Measurements from ENCODE around the gene STXBP6.

GRCh38 chr14:24897793-24898192 lies 152.2 kb downstream of the STXBP6 start:
- no peak for TF ChIP-seq KLF9 (tag by site-specific recombination; IDR thresholded peaks at IDR 0.05; ENCODE audit: low read depth)
- no peak for TF ChIP-seq BCL11A (tag by site-specific recombination; IDR thresholded peaks at IDR 0.05; ENCODE audit: low read depth)
- TF ChIP-seq, protein P1, sequence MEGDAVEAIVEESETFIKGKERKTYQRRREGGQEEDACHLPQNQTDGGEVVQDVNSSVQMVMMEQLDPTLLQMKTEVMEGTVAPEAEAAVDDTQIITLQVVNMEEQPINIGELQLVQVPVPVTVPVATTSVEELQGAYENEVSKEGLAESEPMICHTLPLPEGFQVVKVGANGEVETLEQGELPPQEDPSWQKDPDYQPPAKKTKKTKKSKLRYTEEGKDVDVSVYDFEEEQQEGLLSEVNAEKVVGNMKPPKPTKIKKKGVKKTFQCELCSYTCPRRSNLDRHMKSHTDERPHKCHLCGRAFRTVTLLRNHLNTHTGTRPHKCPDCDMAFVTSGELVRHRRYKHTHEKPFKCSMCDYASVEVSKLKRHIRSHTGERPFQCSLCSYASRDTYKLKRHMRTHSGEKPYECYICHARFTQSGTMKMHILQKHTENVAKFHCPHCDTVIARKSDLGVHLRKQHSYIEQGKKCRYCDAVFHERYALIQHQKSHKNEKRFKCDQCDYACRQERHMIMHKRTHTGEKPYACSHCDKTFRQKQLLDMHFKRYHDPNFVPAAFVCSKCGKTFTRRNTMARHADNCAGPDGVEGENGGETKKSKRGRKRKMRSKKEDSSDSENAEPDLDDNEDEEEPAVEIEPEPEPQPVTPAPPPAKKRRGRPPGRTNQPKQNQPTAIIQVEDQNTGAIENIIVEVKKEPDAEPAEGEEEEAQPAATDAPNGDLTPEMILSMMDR (tag by site-specific recombination; IDR thresholded peaks at IDR 0.05) = no peak
- TF ChIP-seq ZNF24 (tag by site-specific recombination; IDR thresholded peaks at IDR 0.05) = no peak
- no peak for TF ChIP-seq YY1 (tag by site-specific recombination; IDR thresholded peaks at IDR 0.05)
- TF ChIP-seq ZNF514 (tag by site-specific recombination; IDR thresholded peaks at IDR 0.05) = no peak
- no peak for TF ChIP-seq REST (tag by site-specific recombination; IDR thresholded peaks at IDR 0.05)
- TF ChIP-seq ZNF747 (tag by site-specific recombination; IDR thresholded peaks at IDR 0.05) = no peak
- TF ChIP-seq PBX3 (CRISPR knock-in tag; IDR thresholded peaks at IDR 0.05) = no peak
- TF ChIP-seq HIC1 (tag by site-specific recombination; IDR thresholded peaks at IDR 0.05) = no peak

Data from HEK293 (cell line).